NK-92 treated with Interleukin-12 subunit alpha and Interleukin-12 subunit beta, amount 100 ng/mL, for 24 hours (cell line): Measurements from ENCODE around the gene EPB41.
"Not testable (repeated sequence)": the region's sequence is repeated elsewhere in the genome, so short reads cannot be mapped to it uniquely, and the experiment has no call there.

ENCODE experiments used
- DNase-seq: peaks from one replicate; lab custom pipeline; 2025; lab: John Stamatoyannopoulos, UW

Gene EPB41

DNA sequence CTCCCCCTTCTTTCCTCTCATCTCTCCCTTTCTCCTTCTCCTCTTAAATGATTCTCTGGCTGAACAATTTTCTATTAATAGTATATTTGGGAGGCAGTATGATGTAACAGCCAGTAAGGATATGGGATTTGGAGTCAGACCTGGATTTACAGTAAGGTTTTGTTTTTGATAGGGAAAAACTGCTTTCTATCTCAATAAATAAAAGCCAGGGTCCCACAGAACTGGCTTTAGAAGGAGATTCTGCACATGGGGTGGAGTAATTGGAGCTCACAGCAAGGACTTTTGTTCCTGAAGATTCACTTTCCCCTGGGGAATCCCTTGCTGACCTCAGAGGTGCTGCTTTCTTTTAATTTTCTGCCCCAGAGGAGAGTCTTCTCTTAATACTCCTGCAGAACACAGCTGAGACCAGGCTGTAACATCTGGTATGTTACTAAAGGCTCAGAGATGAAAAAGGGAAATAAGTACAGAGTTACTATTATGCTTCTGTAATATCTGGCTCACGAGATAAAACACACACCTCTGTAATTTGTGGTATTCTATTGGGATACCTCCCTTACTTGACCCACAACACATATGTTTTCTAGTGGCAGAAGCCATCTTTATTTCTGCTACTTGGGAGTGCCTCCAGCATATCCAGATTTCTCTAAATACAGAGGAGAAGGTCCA is 13.4 kb downstream of the EPB41 start:
- no peak for DNase-seq

DNA sequence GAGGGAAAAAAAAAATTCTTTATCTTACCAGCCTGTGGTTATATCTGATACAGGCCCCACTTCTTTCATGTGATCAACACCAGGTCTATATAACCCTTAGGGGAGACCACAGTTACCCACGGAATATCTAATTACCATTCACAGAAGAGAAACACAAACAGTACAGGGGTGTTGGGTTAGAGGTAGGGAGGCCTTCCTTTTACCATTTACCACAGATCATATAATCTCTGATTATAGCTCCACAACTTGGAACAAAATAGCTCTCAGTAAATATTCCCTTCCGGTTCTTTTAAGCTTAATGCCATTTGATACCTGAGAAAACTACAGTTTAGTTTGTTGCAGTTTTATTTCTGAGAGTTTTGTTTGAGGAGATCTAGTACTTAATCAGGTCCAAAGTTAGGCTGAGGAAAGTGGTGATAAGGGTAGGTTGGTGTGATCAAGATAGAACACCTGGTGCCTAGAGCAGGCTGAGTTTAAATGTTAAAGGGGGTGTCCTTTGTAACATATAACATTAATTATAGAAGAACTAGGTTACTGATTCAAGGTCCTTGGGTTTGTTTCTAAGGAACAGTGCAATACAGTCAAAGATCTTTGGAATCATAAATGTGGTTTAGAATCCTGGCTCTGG is 14.1 kb downstream of the EPB41 start:
- DNase-seq: no peak

DNA sequence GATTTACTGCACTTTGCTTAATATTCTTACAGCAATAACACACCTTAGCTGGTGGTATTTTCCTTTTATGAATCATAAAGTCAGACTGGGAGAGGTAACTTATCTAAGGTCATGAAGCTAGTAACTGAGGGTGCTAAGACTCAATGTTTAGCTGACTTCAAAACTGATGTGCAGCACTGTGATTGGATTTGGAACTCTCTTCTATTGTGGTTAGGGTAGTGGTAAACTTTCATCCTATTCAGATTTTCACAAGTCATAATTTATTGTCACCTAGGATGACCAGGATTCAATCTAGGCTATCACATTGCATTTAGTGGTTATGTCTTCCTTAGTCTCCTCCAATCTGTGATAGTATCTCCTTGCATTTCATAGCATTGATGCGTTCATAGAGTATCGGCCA is 18.9 kb downstream of the EPB41 start:
- DNase-seq: no peak

DNA sequence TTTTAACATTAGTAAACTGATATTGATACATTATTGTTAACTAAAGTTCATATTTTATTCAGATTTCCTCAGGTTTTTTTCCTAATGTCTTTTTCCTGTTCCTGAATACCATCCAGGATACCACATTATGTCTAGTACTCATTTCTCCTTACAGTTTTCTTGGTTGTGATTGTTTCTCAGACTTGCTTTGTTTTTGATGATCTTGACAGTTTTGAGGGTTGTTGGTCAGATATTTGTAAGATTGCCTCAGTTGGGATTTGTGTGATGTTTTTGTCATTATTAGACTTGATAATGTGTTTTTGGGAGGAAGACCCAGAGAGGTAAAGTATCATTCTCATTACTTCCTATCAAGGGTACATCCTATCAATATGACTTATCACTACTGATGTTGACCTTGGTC is 19.5 kb downstream of the EPB41 start:
- DNase-seq: no peak

DNA sequence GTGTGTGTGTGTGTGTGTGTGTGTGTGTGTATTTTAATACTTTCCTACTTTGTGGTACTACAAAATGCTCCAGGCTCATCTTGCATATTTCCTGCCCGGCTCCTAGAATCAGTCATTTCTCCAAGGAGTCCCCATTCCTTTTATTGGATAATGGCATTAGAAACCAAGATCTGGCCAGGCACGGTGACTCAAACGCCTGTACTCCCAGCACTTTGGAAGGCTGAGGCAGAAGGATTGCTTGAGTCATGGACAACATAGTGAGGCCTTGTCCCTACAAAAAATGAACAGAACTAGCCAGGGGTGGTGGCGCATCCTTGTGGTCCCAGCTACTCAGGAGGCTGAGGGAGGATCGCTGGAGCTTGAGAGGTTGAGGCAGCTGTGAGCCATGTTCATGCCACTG is 20.3 kb downstream of the EPB41 start:
- no peak for DNase-seq

DNA sequence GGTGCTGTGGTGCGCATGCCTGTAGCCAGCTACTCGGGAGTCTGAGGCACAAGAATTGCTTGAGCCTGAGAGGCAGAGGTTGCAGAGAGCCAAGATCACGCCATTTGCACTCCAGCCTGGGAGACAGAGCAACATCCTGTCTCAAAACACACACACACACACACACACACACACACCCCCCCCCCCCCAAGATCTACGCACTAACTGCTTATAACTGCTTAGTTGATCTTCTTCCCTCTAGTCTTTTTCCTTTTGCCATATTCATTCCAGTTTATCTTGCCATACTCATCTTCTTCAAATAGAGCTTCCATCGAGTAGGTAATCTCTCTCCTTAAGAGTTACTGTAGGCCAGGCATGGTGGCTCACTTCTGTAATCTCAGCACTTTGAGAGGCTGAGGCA is 20.9 kb downstream of the EPB41 start:
- DNase-seq: no peak

DNA sequence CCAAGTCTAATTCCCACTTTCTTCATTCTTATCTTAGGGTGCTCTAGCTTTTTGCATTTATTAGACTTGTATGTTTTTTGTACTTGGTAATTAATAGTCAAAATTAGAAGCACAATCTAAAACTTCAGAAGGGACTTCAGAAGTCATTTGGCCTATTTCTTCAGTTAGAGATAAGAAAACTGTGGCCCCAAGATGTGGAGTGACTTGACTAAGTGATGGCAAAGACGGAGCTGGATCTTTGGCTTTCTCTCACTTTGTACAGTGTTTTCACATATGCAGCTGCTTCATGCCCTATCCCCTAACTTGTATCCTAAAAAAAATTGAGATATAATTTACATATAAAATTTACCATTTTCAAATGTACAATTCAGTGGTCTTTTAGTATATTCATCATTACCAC is 21.7 kb downstream of the EPB41 start:
- no peak for DNase-seq

DNA sequence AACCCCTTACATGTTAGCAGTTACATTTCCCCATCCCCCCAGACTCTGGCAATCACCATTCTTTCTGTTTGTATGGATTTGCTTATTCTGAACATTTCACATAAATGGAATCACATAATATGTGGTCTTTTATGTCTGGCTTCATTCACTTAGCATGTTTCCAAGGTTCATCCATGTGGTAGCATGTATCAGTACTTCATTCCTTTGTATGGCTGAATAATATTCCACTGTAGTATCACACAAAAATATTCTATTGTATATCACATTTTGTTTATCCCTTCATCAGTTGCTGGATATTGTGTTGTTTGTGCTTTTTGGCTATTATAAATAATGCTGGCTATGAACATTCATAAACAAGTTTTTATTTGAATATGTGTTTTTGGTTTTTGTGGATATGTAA is 22.2 kb downstream of the EPB41 start:
- no peak for DNase-seq

DNA sequence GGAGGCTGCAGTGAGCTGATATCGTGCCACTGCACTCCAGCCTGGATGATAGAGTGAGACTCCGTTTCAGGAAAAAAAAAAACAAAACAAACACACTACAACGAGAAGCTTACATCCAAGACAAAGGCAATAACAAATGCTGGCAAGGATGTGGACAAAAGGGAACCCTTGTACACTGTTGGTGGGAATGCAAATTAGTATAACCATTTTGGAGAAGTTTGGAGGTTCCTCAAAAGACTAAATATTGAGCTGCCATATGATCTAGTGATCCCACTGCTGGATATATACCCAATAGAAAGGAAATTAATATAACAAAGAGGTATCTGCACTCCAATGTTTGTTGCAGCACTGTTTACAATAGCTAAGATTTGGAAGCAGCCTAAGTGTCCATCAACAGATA is 29.2 kb downstream of the EPB41 start:
- DNase-seq: not testable (repeated sequence)

DNA sequence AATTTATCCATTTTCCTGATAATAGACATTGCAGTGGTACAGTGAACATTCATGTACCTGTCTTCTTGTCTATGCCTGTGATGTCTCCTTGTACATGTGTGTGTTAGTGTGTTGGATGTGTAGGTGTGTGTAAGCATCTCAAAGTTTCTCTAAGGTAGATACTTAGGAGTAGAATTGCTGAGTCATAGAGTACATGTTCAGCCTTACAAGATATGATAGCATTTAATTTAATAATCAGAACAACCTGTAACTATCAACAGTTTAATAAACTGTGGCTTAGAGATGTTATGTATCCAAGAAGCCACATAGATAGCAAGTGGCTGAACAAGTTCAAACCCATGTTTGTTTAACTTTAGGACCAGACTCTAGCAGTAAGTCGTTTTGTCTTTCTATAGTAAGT is 35.6 kb downstream of the EPB41 start:
- DNase-seq: no peak

DNA sequence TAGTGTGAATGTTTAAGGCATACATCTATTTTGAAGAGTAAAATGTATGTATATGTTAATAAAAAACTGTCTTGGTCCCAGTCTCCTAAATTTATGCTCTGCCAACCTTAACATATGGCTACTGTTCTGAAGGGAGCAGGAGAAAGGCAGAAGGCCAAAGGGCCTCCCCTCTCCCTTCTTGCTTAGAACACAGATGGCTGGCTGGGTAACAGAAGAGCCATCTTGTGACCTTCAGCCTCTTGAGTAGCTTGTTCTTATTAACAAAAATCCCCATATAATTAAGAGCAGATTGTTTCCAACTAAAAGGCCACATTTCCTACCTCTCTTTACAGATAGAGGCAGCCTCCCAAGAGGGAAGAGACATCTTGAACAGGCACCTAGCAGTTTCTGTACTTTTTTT is 36.1 kb downstream of the EPB41 start:
- no peak for DNase-seq

DNA sequence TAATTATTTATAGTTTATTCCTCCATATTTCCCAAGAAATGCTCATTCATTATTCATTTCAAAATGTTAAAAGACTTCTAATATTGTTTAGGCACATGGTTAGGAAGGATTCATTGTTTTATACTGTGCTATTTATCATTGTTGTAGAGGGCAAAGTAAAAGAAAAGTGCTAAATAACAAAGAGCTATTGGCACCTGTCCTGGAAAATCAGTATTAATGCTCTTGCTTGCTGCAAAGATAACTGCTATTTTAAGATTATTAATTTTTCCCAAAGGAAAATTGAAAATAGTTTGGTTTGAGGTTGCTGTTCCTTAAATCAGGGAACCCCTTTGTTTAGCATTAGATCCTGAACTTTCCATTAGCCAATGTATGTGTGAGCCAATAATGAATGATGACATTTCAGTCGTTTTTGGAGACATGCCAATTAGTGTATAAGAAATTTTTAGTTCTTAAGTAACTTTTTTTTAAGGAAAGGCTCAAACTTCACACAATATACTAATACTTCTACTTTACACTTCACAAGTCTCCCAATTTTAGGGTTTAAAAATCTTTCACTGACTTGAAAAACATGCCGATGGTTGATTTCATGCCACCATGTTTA is 39.9 kb downstream of the EPB41 start:
- DNase-seq: no peak

DNA sequence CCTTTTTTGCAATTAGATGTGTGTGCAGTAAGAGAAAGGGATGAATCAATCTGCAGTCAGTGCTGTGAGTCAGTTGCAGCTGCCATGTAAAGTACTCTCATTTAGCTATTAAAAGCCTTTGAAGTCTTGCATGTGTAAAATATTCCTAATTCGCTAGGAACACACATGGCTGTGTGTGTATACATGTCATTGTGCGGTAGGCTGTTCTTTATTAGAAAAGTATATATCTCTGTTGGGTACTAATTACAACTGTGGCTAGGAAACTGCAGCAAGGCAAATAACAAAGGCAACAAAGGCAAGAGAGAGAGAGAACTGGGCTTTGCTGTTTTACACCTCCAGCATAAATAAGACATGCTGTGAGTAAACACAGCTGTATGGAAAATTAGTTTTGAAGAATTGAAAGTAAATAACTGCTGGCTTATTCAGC is 41.7 kb downstream of the EPB41 start:
- DNase-seq: no peak

DNA sequence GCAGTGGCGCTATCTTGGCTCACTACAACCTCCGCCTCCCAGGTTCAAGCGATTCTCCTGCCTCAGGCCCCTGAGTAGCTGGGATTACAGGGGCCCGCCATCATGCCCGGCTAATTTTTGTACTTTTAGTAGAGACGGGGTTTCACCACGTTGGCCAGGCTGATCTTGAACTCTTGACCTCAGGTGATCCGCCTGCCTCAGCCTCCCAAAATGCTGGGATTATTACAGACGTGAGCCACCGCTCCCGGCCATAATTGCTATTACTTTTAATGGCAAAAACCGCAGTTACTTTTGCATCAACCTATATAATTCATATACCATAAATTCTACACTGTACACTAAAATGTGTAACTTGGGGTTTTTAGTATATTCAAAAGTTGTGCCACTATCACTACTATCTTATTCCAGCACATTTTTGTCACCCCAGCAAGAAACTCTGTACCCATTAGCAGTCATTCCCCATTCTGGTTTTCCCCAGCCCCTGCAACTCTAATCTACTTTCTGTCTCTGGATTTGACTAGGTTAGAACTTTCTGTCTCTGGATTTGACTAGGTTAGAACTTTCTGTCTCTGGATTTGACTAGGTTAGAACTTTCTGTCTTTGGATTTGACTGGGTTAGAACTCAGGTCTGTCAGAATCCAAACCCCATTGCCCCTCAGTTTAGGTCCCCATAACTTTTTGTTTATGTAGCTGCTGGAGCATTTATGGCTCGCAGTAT is 47.9 kb downstream of the EPB41 start:
- DNase-seq: not testable (repeated sequence)

DNA sequence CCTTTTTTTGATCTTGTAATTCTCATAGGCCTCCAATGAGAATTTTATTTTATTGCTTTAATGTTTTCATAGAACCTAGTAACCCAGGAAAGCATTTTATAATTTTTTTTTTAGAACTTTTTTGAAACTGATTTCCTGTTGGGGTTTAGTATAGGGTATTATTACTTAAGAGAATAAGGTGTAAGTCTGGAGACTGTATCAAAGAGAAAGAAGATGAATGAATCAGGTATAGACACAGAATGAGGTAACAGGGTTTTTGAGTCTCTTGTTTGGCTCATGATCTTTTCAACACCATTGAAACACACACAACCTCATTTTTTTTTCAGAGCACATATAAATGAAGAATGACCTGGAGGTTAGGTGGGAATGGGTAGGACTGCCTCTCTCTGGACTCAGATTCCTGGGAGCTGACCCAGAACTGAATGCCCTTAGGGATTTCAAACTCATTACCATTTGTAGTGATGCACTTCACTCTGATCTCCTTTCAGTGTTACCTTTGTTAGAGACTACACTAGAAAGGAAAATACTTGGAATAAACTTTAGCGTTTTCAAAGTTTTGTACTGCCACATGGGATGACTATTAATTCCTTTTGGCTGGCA is 51.0 kb downstream of the EPB41 start:
- no peak for DNase-seq

DNA sequence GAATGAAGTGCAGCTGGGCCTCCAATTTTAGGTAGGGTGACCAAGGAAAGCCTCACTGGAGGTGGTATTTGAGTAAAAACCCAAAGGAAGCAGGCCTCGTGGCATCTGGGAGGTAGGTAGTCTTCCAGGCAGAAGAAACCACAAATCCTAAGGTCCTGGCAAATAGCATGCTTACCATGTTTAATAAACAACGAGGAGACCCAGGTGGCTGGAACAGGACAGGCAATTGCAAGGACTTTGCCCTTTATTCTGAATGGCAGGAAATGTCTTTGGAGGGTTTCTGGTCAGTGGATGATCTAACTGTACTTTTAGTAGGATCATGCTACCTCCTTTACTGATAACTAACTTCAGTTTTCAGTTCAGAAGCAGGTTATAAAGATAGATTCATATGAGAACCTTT is 52.2 kb downstream of the EPB41 start:
- no peak for DNase-seq

DNA sequence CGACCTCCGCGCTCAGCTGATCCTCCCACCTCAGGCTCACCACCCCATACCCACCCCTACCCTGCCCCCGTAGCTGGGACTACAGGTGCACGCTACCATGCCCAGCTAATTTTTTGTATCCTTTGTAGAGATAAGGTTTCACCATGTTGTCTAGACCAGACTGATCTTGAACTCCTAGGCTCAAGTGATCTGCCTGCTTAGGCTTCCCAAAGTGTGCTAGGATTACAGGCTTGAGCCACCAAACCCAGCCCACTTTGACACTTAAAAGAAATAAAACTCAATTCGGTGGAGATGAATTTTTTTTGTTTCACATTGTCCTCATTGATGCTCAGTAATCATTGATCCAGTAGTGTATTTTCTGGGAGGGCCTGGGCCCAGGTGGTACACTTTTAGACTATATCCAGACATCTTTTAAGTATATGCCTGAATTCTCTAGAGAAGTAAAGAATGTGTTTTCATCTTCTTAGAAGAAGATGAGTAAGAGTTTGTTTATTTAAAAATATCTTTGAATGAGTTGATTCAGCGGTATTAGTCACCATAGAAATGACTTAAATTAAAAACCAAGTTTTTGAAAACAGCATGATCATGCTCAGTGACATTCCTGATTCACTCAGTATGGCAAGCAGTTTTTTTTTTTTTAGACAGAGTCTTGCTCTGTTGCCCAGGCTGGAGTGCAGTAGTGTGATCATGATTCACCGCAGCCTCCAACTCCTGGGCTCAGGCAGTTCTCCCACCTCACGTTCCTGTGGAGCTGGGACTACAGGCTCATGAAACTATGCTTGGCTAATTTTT is 57.8 kb downstream of the EPB41 start:
- DNase-seq: no peak

DNA sequence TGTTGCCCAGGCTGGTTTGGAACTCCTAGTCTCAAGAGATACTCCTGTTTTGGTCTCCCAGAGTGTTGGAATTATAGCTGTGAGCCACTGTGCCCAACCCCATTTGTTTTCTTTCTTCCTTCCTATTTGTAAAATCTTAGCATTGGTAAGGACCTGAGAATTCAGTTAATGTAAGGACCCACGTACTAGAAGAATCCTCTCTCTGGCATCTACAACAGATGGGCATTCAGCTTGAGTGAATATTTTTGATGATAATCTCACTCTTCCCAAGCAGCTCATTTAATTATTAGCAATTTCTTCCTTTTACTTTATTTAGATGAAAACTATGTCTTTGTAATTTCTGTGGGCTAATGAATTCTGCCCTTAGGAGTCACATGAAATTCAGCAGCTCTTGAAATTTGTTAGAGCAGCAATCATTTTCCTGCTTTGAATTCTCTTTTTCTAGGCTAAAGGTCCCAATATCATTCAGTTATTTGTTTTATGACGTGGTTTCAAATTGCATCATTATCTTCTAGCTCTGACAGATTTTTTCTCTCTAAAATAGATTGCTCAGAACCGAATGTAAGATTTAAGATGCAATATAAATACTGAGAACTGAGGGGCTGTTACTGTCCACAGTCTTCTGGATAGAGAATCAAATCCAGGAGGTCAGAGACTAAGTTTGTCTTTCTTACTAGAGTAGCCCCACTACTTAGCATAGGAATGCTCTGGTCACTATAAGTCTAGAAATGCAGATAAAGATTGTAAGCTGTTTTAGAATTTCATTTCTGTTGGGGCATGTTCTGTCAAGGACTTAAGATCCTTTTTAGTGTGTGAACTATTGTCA is 59.4 kb downstream of the EPB41 start:
- no peak for DNase-seq

DNA sequence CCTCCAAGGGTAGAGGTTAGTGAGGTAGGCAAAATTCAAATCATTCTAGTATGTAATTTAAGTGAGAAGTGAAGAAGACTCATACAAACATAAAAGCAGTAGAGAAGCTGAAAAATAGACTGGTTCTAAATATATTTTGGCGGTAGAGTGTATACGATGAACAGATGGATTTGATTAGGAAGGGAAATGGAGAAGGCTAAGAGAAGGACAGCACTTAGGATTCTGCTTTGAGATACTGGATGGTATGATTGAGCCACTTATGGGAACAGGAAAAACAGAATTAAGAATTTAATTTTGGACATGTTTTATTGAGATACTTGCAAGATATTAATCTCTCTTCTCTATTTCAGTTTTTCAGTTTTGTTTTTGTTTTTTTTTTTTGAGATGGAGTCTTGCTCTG is 60.1 kb downstream of the EPB41 start:
- DNase-seq: no peak

DNA sequence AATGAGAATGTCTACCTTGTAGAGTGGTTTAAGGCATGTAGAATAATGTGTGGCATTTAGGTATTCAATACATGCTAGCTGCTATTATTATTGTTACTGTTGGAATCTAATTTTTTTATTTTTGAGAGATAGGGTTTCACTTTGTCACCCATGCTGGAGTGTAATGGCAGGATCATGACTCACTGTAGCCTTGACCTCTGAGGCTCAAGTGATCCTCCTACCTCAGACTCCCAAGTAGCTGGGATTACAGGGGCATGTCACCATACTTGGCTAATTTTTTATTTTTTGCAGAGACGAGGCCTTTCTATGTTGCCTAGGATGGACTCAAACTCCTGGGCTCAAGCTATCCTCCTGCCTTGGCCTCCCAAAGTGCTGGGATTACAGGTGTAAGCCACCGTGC is 61.9 kb downstream of the EPB41 start:
- DNase-seq: no peak

DNA sequence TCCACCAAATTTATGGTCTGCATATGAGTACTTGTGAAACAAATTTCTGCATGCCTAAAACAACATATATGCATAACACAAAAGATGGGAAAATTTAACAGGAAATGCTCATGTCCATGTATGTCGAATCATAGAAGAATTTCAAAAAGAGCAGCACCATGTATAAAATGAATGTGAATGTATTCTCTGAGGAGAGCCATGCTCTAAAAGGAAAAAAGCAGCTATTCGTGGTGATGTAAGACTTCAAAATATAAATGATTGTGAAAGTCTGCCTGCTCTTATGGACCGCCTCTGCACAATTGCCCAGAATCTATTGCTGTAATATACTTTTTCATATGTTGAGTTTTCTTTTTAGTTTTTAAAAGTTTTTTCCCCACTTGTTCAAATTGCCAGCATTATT is 66.8 kb downstream of the EPB41 start:
- no peak for DNase-seq
